Esophagus squamous epithelium (tissue), 5 donors: ENCODE data around the gene EMC8. TPM values are rescaled to one million over a fixed set of nuclear protein-coding genes. Genes with fewer than 3 reads are reported as not detected.

Source experiments
- DNase-seq: peaks from one replicate; lab custom pipeline; 2025; lab: John Stamatoyannopoulos, UW
- H3K27ac ChIP-seq, 4 donors: fragments of 200-600 bp; sonication (generic); one replicate each; pipeline ENCODE4 v1.5.1; 2016 to 2019; ENCODE audit warnings: mild to moderate bottlenecking in 1 of 4
- H3K27me3 ChIP-seq, 4 donors: fragments of 200-600 bp; sonication (generic); 1 replicate in 3 of 4; 2 replicates in 1 of 4; pipeline versions ENCODE4 v1.5.1 to v1.6.0; 2017 to 2021; ENCODE audit warnings: antibody characterized with exemption in 1 of 4
- H3K36me3 ChIP-seq, 3 donors: fragments of 200-600 bp; sonication (generic); one replicate each; pipeline ENCODE4 v1.5.1; 2016 to 2019
- H3K4me1 ChIP-seq, 3 donors: fragments of 200-600 bp; sonication (generic); one replicate each; pipeline ENCODE4 v1.5.1; 2017 to 2019
- H3K4me3 ChIP-seq, 4 donors: fragments of 200-600 bp; sonication (generic); 1 replicate in 3 of 4; 2 replicates in 1 of 4; pipeline ENCODE4 v1.5.1; 2016 to 2019; ENCODE audit warnings: mild to moderate bottlenecking in 2 of 4, moderate library complexity in 1 of 4
- H3K9me3 ChIP-seq, 3 donors: fragments of 200-600 bp; sonication (generic); one replicate each; pipeline ENCODE4 v1.5.1; 2016 to 2019
- POLR2A ChIP-seq, 4 donors: fragments of 450-650 bp; IDR thresholded peaks; one replicate each; pipeline ENCODE4 v1.6.1; 2017; ENCODE audit warnings: antibody characterized with exemption in 4 of 4, mild to moderate bottlenecking in 4 of 4, moderate library complexity in 3 of 4
- WGBS, 2 donors: methylation state at CpG; one replicate each; pipeline ENCODE4 v1.1.5; 2018; 5-methylcytosine and 5-hydroxymethylcytosine counted together
- intact Hi-C: fragments of 100-400 bp; cut with DNase I; formaldehyde crosslinking; loops from one replicate; pipeline ENCODE4 v1.15.0; 2022
- total RNA-seq, 4 donors: library from RNA; depleted of rRNA; stranded (reverse); fragments of >200 nt; gene quantifications; one replicate each; pipeline ENCODE4 v1.1.0, GENCODE V29; 2016
- TF ChIP-seq, protein P1 (sequence below), 6 experiments: fragments of 450-650 bp in 4 of 6; fragments of 200-600 bp in 2 of 6; sonication (generic) in 2 of 6; IDR thresholded peaks; one replicate each; pipeline ENCODE4 v1.5.1; 2016 to 2019; ENCODE audit warnings: antibody characterized with exemption in 6 of 6, mild to moderate bottlenecking in 4 of 6, moderate library complexity in 4 of 6
- donor health status: DM: yes; HTN: yes; CAD: no.

The EMC8 gene
- total RNA-seq, 4 donors from 2014 or later: 18.7 to 32.4 (median 23.9) TPM

DNA sequence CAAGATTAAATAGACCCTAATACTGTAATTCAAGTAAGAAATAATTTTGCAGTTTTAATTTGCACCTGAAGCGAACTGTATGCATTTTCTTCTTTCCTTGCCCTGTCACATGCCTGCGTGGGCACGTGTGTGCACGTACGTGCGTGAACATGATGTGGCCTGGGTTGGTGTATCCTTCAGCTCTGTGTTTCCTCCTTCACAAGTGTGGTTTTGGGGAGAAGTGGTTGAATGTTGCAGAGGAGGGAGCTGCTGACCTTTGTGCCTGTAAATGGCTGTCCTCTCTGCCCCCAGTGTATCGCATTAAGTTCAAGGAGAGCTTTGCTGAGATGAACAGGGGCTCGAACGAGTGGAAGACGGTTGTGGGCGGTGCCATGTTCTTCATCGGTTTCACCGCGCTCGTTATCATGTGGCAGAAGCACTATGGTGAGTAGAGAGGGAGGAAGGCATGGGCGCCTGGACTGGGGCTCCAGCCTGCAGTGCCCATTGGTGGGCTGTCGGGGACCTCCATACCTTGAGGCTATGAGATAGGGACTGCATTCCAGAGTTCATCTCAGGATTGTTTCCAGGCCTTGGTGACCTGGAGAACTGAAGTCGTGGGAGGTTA, 6.2 kb upstream of the EMC8 start:
- Histone ChIP-seq H3K4me3 (no peak overlapping the region), H3K27me3 (no peaks in the 10 kb centered on the region), H3K9me3 (no peaks in the 10 kb centered on the region), H3K36me3 (peaks cover 20 to 63% (median 41%) of the 10 kb centered on the region in 3 donors), H3K4me1 (peaks cover 0 to 16% (median 7%) of the 10 kb centered on the region in 3 donors), H3K27ac (no peak overlapping the region)
- intact Hi-C loops: no loop called here
- no peak for DNase-seq
- TF ChIP-seq POLR2A (IDR thresholded peaks at IDR 0.05): no peak
- TF ChIP-seq, protein P1, sequence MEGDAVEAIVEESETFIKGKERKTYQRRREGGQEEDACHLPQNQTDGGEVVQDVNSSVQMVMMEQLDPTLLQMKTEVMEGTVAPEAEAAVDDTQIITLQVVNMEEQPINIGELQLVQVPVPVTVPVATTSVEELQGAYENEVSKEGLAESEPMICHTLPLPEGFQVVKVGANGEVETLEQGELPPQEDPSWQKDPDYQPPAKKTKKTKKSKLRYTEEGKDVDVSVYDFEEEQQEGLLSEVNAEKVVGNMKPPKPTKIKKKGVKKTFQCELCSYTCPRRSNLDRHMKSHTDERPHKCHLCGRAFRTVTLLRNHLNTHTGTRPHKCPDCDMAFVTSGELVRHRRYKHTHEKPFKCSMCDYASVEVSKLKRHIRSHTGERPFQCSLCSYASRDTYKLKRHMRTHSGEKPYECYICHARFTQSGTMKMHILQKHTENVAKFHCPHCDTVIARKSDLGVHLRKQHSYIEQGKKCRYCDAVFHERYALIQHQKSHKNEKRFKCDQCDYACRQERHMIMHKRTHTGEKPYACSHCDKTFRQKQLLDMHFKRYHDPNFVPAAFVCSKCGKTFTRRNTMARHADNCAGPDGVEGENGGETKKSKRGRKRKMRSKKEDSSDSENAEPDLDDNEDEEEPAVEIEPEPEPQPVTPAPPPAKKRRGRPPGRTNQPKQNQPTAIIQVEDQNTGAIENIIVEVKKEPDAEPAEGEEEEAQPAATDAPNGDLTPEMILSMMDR (IDR thresholded peaks at IDR 0.05): no peak
- WGBS, 2 donors: 80 to 83% methylated on average over 17 of the region's 18 CpGs

DNA sequence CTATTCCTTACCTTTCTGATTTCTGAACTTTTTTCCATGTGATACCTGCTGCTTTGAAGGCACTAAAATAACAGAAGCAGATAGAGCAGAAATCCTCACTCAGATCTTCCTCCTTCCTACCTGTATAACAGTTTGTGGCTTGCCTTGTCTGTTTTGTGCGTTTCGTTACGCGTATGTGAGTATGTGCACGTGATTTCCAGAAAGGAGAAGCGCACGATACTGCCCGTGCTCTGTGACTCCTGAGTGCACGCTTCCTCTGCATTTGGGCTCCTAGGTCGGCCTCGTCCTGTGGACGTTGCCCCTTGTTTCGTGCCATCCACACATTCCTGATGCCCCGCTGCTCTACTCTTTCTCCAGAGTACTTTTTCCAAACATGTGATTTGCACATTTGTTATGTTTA, 4.2 kb upstream of the EMC8 start:
- TF ChIP-seq POLR2A (IDR thresholded peaks at IDR 0.05): no peak
- TF ChIP-seq, protein P1 (IDR thresholded peaks at IDR 0.05): no peak
- peaks cover 20 to 63% (median 41%) of the 10 kb centered on the region in 3 donors for H3K36me3 ChIP-seq
- H3K9me3 ChIP-seq: no peaks in the 10 kb centered on the region
- H3K4me3 ChIP-seq: no peak overlapping the region
- H3K4me1 ChIP-seq: peaks cover 5 to 25% (median 9%) of the 10 kb centered on the region in 3 donors
- DNase-seq: no peak
- 77% methylated on average over 13 of the region's 14 CpGs for WGBS, 2 donors
- no peaks in the 10 kb centered on the region for H3K27me3 ChIP-seq
- intact Hi-C loops: no loop called here
- H3K27ac ChIP-seq: no peak overlapping the region

DNA sequence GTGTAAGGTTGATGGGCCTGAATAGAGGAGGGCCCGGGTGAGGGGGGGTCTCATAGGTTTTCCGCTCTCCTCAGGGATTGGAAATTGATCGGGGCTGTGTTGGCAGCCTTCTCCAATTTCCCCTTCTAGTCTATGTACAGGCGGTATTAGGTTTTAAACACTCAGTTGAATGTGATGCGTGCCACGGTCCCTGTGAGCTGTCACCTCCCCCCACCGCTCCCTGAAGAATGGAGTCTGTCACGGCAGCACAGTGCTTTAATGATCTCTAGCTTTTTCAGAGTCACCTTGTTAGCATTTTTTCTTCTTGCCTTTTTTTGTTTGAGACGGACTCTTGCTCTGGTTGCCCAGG, 951 bp upstream of the EMC8 start:
- no peaks in the 10 kb centered on the region for H3K9me3 ChIP-seq
- TF ChIP-seq, protein P1 (IDR thresholded peaks at IDR 0.05): no peak
- no peak for TF ChIP-seq POLR2A (IDR thresholded peaks at IDR 0.05)
- 9 to 16% methylated on average over 9 of the region's 9 CpGs for WGBS, 2 donors
- H3K27me3 ChIP-seq: no peaks in the 10 kb centered on the region
- H3K27ac ChIP-seq: peak overlapping the region; percentile 90 to 95 (median 92)
- peak overlapping the region; percentile 78 to 98 (median 96) for H3K4me3 ChIP-seq
- DNase-seq: no peak
- H3K36me3 ChIP-seq: peaks cover 13 to 62% (median 26%) of the 10 kb centered on the region in 3 donors
- intact Hi-C loops: no loop called here
- peaks cover 11 to 43% (median 18%) of the 10 kb centered on the region in 3 donors for H3K4me1 ChIP-seq

DNA sequence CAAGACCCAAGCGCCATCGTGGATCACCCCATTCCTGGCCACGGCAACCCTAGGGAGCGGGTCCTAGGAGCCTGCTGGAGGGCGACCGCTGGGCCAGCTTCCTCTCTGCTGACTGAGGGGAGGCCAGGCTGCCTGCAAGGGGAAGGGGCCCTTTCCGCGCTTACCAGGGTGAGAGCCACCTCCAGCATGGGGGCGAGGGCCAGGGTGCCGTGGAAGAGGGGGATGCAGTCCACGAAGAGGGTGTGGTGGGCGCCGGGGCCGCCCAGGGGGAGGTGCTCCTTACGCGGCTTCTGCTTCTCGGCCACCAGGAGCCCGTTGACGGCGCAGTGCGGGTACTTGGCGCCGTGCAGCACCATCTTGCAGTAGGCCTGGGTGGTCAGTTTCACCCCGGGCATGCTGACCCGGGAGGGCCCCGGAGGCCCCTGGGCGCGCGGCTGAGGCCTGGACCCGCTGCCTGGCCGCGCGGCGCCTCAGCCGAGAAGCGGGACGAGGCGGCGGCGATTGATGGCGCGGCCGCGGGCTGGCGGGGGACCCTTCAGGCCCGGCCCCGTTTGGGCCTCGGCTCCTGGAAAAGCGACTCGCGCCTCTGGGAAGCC, 345 bp downstream of the EMC8 start:
- DNase-seq: no peak
- WGBS, 2 donors: 0% methylated on average over 2 to 7 of the region's 51 CpGs
- Histone ChIP-seq H3K27ac (peak overlapping the region; percentile 90 to 95 (median 92)), H3K4me3 (peak overlapping the region; percentile 78 to 98 (median 96)), H3K9me3 (no peaks in the 10 kb centered on the region), H3K27me3 (no peaks in the 10 kb centered on the region), H3K4me1 (peaks cover 11 to 43% (median 18%) of the 10 kb centered on the region in 3 donors), H3K36me3 (peaks cover 5 to 62% (median 17%) of the 10 kb centered on the region in 3 donors)
- TF ChIP-seq, protein P1 (IDR thresholded peaks at IDR 0.05): peak in 1 of 6 experiments; percentile 26
- no peak for TF ChIP-seq POLR2A (IDR thresholded peaks at IDR 0.05)
- intact Hi-C loops: no loop called here

GRCh38 chr16:85798283-85798776, 1.0 kb downstream of the EMC8 start:
- H3K27ac ChIP-seq: peak overlapping the region in 3 of 4 donors; percentile 91 to 95 (median 94)
- H3K27me3 ChIP-seq: no peaks in the 10 kb centered on the region
- 19 to 24% methylated on average over 15 of the region's 17 CpGs for WGBS, 2 donors
- peak overlapping the region; percentile 78 to 98 (median 96) for H3K4me3 ChIP-seq
- no peak for DNase-seq
- H3K36me3 ChIP-seq: peaks cover 5 to 58% (median 13%) of the 10 kb centered on the region in 3 donors
- H3K9me3 ChIP-seq: no peaks in the 10 kb centered on the region
- TF ChIP-seq, protein P1 (IDR thresholded peaks at IDR 0.05): no peak
- TF ChIP-seq POLR2A (IDR thresholded peaks at IDR 0.05): no peak
- H3K4me1 ChIP-seq: peaks cover 11 to 43% (median 18%) of the 10 kb centered on the region in 3 donors
- intact Hi-C loops: no loop called here
